ENCODE measurements around the gene PKMYT1. TPM values are rescaled to one million over a fixed set of nuclear protein-coding genes. Genes with fewer than 3 reads are reported as not detected.

PKMYT1 gene
- total and polyA plus RNA-seq, 9 of the 15 experiments (the other 6 are each of a cell fraction or from before 2014, with no cell fraction given) = 8.7 to 201 (median 37.8) TPM

- 0 out of 2 replicates have a peak, but pooled peaks have one; percentile 23 for TF ChIP-seq ZBTB40 (IDR thresholded peaks at IDR 0.05)
- TF ChIP-seq ZBTB40 (CRISPR knock-in tag; IDR thresholded peaks at IDR 0.05) = no peak
- 0 out of 2 replicates have a peak, but pooled peaks have one; percentile 42 for TF ChIP-seq KHSRP (IDR thresholded peaks at IDR 0.05)
- peak; percentile 96; the same call in 1 of the 2 replicates for TF ChIP-seq TRIM25 (IDR thresholded peaks at IDR 0.05; ENCODE audit: borderline replicate concordance)
- peak; percentile 41; the same call in 1 of the 2 replicates for TF ChIP-seq MTA1 (IDR thresholded peaks at IDR 0.05; ENCODE audit: borderline replicate concordance)
- TF ChIP-seq NFIC (IDR thresholded peaks at IDR 0.05) = 0 out of 2 replicates have a peak, but pooled peaks have one; percentile 9
- no peak for TF ChIP-seq ZNF398 (CRISPR knock-in tag; IDR thresholded peaks at IDR 0.05)
- peak; percentile 48; the same call in 1 of the 2 replicates for TF ChIP-seq MTA2 (IDR thresholded peaks at IDR 0.05; ENCODE audit: low read depth)
- 0 out of 2 replicates have a peak, but pooled peaks have one; percentile 17 for TF ChIP-seq TAL1 (IDR thresholded peaks at IDR 0.05)
- no peak for TF ChIP-seq E2F1 (CRISPR knock-in tag; IDR thresholded peaks at IDR 0.05)
- no peak for TF ChIP-seq MLX (CRISPR knock-in tag; conservative IDR thresholded peaks at IDR 0.05)
- TF ChIP-seq ARID2 (IDR thresholded peaks at IDR 0.05) = 0 out of 2 replicates have a peak, but pooled peaks have one; percentile 8
- TF ChIP-seq HLTF (IDR thresholded peaks at IDR 0.05) = peak; percentile 72; the same call in 1 of the 2 replicates
- peak; percentile 88 for TF ChIP-seq BCOR (IDR thresholded peaks at IDR 0.05)
- no peak for TF ChIP-seq PYGO2 (tag; IDR thresholded peaks at IDR 0.05)
Observed at GRCh38 chr16:2982402-2982801, 2.2 kb upstream of the PKMYT1 start (continued).
